HepG2 (cell line): ENCODE results near the gene CHAF1A. TPM values are rescaled to one million over a fixed set of nuclear protein-coding genes. Genes with fewer than 3 reads are reported as not detected.
A peak's percentile ranks its signal among the peaks of the same experiment; 100 is the strongest.

Experiments
- ARNT2 ChIP-seq: sonication (generic); formaldehyde crosslinking; IDR thresholded peaks from 2 replicates; pipeline ENCODE4 v1.8.0; 2022; ENCODE audit warnings: mild to moderate bottlenecking, low read depth, missing genetic modification reagents, moderate library complexity
- GFI1 ChIP-seq: sonication (generic); formaldehyde crosslinking; IDR thresholded peaks from 2 replicates; pipeline ENCODE4 v1.5.0; 2020; ENCODE audit warnings: missing genetic modification reagents, mild to moderate bottlenecking, borderline replicate concordance
- JARID2 ChIP-seq: sonication (generic); formaldehyde crosslinking; IDR thresholded peaks from 2 replicates; pipeline ENCODE4 v1.8.1; 2023; ENCODE audit warnings: missing genetic modification reagents, inconsistent platforms; ENCODE audit not compliant: insufficient replicate concordance
- MXD4 ChIP-seq: IDR thresholded peaks from 2 replicates; pipeline ENCODE4 v1.6.1; 2016; ENCODE audit warnings: mild to moderate bottlenecking, missing biosample characterization, missing genetic modification reagents
- NONO ChIP-seq, 2 experiments: fragments of 450-650 bp in 1 of 2; sonication (generic) in 1 of 2; formaldehyde crosslinking in 1 of 2; IDR thresholded peaks in 1 of 2; conservative IDR thresholded peaks in 1 of 2; 2 replicates each; pipeline versions ENCODE4 v1.6.1 to v1.8.0; 2017 to 2022; ENCODE audit warnings: mild to moderate bottlenecking in 1 of 2, missing genetic modification reagents in 1 of 2, moderate library complexity in 1 of 2
- PAF1 ChIP-seq: IDR thresholded peaks from 2 replicates; pipeline ENCODE4 v1.6.1; 2016; ENCODE audit warnings: missing genetic modification reagents, missing compliant biosample characterization
- PHF8 ChIP-seq: sonication (generic); formaldehyde crosslinking; IDR thresholded peaks from 2 replicates; pipeline ENCODE4 v1.5.0; 2020; ENCODE audit warnings: missing genetic modification reagents
- SAFB2 ChIP-seq: sonication (generic); formaldehyde crosslinking; IDR thresholded peaks from 2 replicates; pipeline ENCODE4 v1.5.1; 2020; ENCODE audit warnings: missing genetic modification reagents, low read depth, mild to moderate bottlenecking, borderline replicate concordance
- STAG1 ChIP-seq: sonication (generic); formaldehyde crosslinking; IDR thresholded peaks from 2 replicates; pipeline ENCODE4 v1.4.0; 2020; ENCODE audit warnings: missing genetic modification reagents
- ZBTB7A ChIP-seq: sonication (generic); formaldehyde crosslinking; IDR thresholded peaks from 2 replicates; pipeline ENCODE4 v1.8.0; 2022; ENCODE audit warnings: mild to moderate bottlenecking, missing genetic modification reagents
- ZFX ChIP-seq: sonication (generic); formaldehyde crosslinking; IDR thresholded peaks from 2 replicates; pipeline ENCODE4 v1.4.0; 2020; ENCODE audit warnings: mild to moderate bottlenecking, low read depth, missing genetic modification reagents, moderate library complexity
- ZNF234 ChIP-seq: sonication (generic); formaldehyde crosslinking; conservative IDR thresholded peaks from 2 replicates; pipeline ENCODE4 v1.5.1; 2020; ENCODE audit warnings: mild to moderate bottlenecking, missing genetic modification reagents
- ZNF251 ChIP-seq: sonication (generic); formaldehyde crosslinking; IDR thresholded peaks from 2 replicates; pipeline ENCODE4 v1.9.0; 2021; ENCODE audit warnings: mild to moderate bottlenecking, missing genetic modification reagents
- ZNF329 ChIP-seq: sonication (generic); formaldehyde crosslinking; IDR thresholded peaks from 2 replicates; pipeline ENCODE4 v1.9.0; 2021; ENCODE audit warnings: low read depth, mild to moderate bottlenecking, missing genetic modification reagents
- ZNF431 ChIP-seq: sonication (generic); formaldehyde crosslinking; IDR thresholded peaks from 2 replicates; pipeline ENCODE4 v1.9.0; 2022; ENCODE audit warnings: missing genetic modification reagents, low read depth, mild to moderate bottlenecking, borderline replicate concordance
- ZNF44 ChIP-seq: sonication (generic); formaldehyde crosslinking; IDR thresholded peaks from 2 replicates; pipeline ENCODE4 v1.5.1; 2020; ENCODE audit warnings: mild to moderate bottlenecking, missing genetic modification reagents
- ZNF510 ChIP-seq: sonication (generic); formaldehyde crosslinking; IDR thresholded peaks from 2 replicates; pipeline ENCODE4 v1.4.0; 2020; ENCODE audit warnings: low read depth, mild to moderate bottlenecking, missing genetic modification reagents
- ZNF816 ChIP-seq: sonication (generic); formaldehyde crosslinking; IDR thresholded peaks from 2 replicates; pipeline ENCODE4 v1.8.0; 2022; ENCODE audit warnings: missing genetic modification reagents, mild to moderate bottlenecking, borderline replicate concordance
- polyA plus RNA-seq, 8 experiments: library from polyadenylated mRNA; depleted of rRNA in 3 of 8; stranded (reverse) in 7 of 8; unstranded in 1 of 8; fragments of >200 nt; fragmentation: Illumina TruSeq in 4 of 8; extraction: Trizol in 4 of 8; gene quantifications; 2 replicates each; pipeline versions ENCODE4 v1.2.1 to v1.2.3, GENCODE V29; 2011 to 2016; ENCODE audit warnings: low read depth in 4 of 8, missing spikeins in 1 of 8, mixed read lengths in 1 of 8; ENCODE audit not compliant: insufficient read depth in 1 of 8
- total RNA-seq, 5 experiments: library from RNA; depleted of rRNA; stranded (reverse); fragments of >200 nt; fragmentation: Illumina TruSeq; extraction: Trizol; gene quantifications; 2 replicates each; pipeline ENCODE4 v1.2.3, GENCODE V29; 2016; ENCODE audit warnings: low read depth in 1 of 5
- TF ChIP-seq, protein P1 (sequence below): sonication (generic); formaldehyde crosslinking; IDR thresholded peaks from 2 replicates; pipeline ENCODE4 v1.4.0; 2020; ENCODE audit warnings: missing genetic modification reagents
- TF ChIP-seq, protein P2 (sequence below): sonication (generic); formaldehyde crosslinking; IDR thresholded peaks from 2 replicates; pipeline ENCODE4 v1.8.0; 2022; ENCODE audit warnings: mild to moderate bottlenecking, missing genetic modification reagents; ENCODE audit not compliant: insufficient replicate concordance
- TF ChIP-seq, protein P3 (sequence below): sonication (generic); formaldehyde crosslinking; IDR thresholded peaks from 2 replicates; pipeline ENCODE4 v1.4.0; 2020; ENCODE audit warnings: missing genetic modification reagents
- TF ChIP-seq, protein P4 (sequence below): sonication (generic); formaldehyde crosslinking; IDR thresholded peaks from 2 replicates; pipeline ENCODE4 v1.4.0; 2020; ENCODE audit warnings: missing genetic modification reagents
- TF ChIP-seq, protein P5 (sequence below): sonication (generic); formaldehyde crosslinking; IDR thresholded peaks from 2 replicates; pipeline ENCODE4 v1.8.1; 2023; ENCODE audit warnings: mild to moderate bottlenecking, moderate library complexity, missing genetic modification reagents

The CHAF1A gene
- total and polyA plus RNA-seq, 2 of the 13 experiments (the other 11 are each of a cell fraction or from before 2014, with no cell fraction given), result 11.0 to 34.8 TPM

DNA sequence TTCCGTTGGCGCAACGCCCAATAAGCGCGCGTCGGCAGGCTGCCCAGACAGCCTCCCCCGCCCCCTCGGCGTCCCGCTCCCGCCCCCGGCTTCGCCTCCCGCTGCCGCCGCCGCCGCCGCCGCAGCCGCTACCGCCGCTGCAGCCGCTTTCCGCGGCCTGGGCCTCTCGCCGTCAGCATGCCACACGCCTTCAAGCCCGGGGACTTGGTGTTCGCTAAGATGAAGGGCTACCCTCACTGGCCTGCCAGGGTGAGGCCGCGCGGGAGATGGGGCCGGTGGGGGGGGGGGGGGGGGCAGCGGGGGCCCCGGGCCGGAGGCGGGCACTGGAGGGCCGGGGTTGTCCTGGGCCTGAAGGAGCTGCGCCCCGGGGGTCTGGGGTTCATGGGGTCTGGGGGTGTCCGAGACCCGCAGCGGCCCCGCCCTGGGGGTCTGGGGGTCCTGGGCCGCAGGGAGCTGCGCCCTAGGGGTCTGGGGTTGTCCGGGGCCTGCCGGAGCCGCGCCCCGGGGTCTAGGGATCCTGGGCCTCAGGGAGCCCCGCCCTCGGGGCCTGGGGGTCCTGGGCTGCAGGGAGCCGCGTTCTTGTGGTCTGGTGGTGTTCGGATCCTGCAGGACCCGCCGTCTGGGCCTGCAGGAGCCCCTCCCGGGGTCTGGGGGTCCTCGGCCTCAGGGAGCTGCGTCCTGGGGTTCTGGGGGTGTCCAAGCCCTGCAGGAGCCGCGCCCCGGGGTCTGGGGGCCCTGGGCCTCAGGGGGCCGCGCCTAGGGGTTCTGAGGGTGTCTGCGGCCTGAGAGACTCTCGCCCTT is 69.9 kb downstream of the CHAF1A start, which contains the start of gene HDGFL2 (continued):
- TF ChIP-seq, protein P1, sequence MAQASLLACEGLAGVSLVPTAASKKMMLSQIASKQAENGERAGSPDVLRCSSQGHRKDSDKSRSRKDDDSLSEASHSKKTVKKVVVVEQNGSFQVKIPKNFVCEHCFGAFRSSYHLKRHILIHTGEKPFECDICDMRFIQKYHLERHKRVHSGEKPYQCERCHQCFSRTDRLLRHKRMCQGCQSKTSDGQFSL (CRISPR knock-in tag), result peak; percentile 87
- TF ChIP-seq ZNF431 (CRISPR knock-in tag), result no peak
- no peak for TF ChIP-seq ZNF816 (CRISPR knock-in tag)
- TF ChIP-seq, protein P2, sequence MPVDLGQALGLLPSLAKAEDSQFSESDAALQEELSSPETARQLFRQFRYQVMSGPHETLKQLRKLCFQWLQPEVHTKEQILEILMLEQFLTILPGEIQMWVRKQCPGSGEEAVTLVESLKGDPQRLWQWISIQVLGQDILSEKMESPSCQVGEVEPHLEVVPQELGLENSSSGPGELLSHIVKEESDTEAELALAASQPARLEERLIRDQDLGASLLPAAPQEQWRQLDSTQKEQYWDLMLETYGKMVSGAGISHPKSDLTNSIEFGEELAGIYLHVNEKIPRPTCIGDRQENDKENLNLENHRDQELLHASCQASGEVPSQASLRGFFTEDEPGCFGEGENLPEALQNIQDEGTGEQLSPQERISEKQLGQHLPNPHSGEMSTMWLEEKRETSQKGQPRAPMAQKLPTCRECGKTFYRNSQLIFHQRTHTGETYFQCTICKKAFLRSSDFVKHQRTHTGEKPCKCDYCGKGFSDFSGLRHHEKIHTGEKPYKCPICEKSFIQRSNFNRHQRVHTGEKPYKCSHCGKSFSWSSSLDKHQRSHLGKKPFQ, result peak; percentile 32
- peak; percentile 53 for TF ChIP-seq ZFX
- no peak for TF ChIP-seq JARID2 (CRISPR knock-in tag)
- TF ChIP-seq ZNF251 (CRISPR knock-in tag), result no peak
- TF ChIP-seq NONO (IDR thresholded peaks at IDR 0.05), result no peak
- TF ChIP-seq NONO (CRISPR knock-in tag; conservative IDR thresholded peaks at IDR 0.05), result no peak
- TF ChIP-seq, protein P3, sequence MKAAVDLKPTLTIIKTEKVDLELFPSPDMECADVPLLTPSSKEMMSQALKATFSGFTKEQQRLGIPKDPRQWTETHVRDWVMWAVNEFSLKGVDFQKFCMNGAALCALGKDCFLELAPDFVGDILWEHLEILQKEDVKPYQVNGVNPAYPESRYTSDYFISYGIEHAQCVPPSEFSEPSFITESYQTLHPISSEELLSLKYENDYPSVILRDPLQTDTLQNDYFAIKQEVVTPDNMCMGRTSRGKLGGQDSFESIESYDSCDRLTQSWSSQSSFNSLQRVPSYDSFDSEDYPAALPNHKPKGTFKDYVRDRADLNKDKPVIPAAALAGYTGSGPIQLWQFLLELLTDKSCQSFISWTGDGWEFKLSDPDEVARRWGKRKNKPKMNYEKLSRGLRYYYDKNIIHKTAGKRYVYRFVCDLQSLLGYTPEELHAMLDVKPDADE (CRISPR knock-in tag), result no peak
- TF ChIP-seq ZNF329 (CRISPR knock-in tag), result no peak
- peak; percentile 66; the same call in 1 of the 2 replicates for TF ChIP-seq PHF8 (CRISPR knock-in tag)
- no peak for TF ChIP-seq MXD4 (CRISPR knock-in tag)
- TF ChIP-seq GFI1, result no peak
- no peak for TF ChIP-seq ZNF234 (CRISPR knock-in tag)
- TF ChIP-seq ZBTB7A (CRISPR knock-in tag), result no peak
- TF ChIP-seq PAF1 (CRISPR knock-in tag), result no peak
- TF ChIP-seq, protein P4, sequence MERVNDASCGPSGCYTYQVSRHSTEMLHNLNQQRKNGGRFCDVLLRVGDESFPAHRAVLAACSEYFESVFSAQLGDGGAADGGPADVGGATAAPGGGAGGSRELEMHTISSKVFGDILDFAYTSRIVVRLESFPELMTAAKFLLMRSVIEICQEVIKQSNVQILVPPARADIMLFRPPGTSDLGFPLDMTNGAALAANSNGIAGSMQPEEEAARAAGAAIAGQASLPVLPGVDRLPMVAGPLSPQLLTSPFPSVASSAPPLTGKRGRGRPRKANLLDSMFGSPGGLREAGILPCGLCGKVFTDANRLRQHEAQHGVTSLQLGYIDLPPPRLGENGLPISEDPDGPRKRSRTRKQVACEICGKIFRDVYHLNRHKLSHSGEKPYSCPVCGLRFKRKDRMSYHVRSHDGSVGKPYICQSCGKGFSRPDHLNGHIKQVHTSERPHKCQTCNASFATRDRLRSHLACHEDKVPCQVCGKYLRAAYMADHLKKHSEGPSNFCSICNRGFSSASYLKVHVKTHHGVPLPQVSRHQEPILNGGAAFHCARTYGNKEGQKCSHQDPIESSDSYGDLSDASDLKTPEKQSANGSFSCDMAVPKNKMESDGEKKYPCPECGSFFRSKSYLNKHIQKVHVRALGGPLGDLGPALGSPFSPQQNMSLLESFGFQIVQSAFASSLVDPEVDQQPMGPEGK (CRISPR knock-in tag), result peak; percentile 15; the same call in 1 of the 2 replicates
- TF ChIP-seq, protein P5, sequence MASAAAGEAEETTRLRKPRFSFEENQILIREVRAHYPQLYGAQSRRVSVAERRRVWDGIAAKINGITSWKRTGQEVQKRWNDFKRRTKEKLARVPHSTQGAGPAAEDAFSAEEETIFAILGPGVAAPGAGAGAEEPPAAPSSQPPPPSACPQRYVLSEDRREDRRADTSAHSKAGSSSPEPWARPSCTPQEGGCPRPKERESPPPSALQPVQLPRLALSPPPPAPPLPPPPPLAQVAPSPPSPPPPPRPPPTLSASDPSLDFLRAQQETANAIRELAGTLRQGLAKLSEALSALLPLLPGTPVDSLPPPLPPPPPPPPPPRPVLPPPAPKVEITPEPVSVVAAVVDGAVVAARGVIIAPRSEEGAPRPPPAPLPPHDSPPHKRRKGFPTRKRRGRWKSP (CRISPR knock-in tag), result no peak
- TF ChIP-seq STAG1 (CRISPR knock-in tag), result no peak
- no peak for TF ChIP-seq ZNF44
- TF ChIP-seq ARNT2, result peak; percentile 43; the same call in 1 of the 2 replicates
- no peak for TF ChIP-seq ZNF510 (CRISPR knock-in tag)
- peak; percentile 40; the same call in 1 of the 2 replicates for TF ChIP-seq SAFB2 (CRISPR knock-in tag)
